Endometrial microvascular endothelial cells (primary cell): ENCODE results near the gene FEN1. TPM values are rescaled to one million over a fixed set of nuclear protein-coding genes. Genes with fewer than 3 reads are reported as not detected.

Experiments
- in situ Hi-C: cut with HindIII; loops from 2 replicates; pipeline ENCODE4 v1.10.0; 2017; ENCODE audit warnings: low sequenced_read_pairs, low pct_unique_long_range_greater_than_20kb; ENCODE audit errors: inconsistent ontology term
- total RNA-seq: library from RNA; depleted of rRNA; stranded (reverse); fragments of >200 nt; gene quantifications from one replicate; pipeline ENCODE4 v1.2.3, GENCODE V29; 2015; ENCODE audit errors: inconsistent ontology term

FEN1 gene
- total RNA-seq, 1 donor from 2014 or later = 69.3 TPM

- in situ Hi-C loops = loop anchor here (25.0 kb wide), 1 partner anchor 303 kb away; no protein-coding TSS in a partner anchor
Measured at GRCh38 chr11:61783717-61784505, 8.8 kb upstream of the FEN1 start.

GRCh38 chr11:61784506-61784805, 8.3 kb upstream of the FEN1 start:
- in situ Hi-C loops = loop anchor here (25.0 kb wide), 1 partner anchor 303 kb away; no protein-coding TSS in a partner anchor

GRCh38 chr11:61785837-61786402, 6.8 kb upstream of the FEN1 start:
- in situ Hi-C loops = loop anchor here (25.0 kb wide), 1 partner anchor 301 kb away; no protein-coding TSS in a partner anchor

- in situ Hi-C loops = loop anchor here (25.0 kb wide), 1 partner anchor 299 kb away; no protein-coding TSS in a partner anchor
Measured at GRCh38 chr11:61787928-61788491, 4.7 kb upstream of the FEN1 start.

GRCh38 chr11:61791737-61792309, 888 bp upstream of the FEN1 start:
- in situ Hi-C loops = loop anchor here (25.0 kb wide), 1 partner anchor 295 kb away; no protein-coding TSS in a partner anchor

- in situ Hi-C loops = loop anchor here (25.0 kb wide), 1 partner anchor 294 kb away; no protein-coding TSS in a partner anchor
Measured at GRCh38 chr11:61793083-61793828, 545 bp downstream of the FEN1 start.

- in situ Hi-C loops = loop anchor here (25.0 kb wide), 1 partner anchor 293 kb away; no protein-coding TSS in a partner anchor
Measured at GRCh38 chr11:61793829-61794204, 1.1 kb downstream of the FEN1 start.

- in situ Hi-C loops = loop anchor here (25.0 kb wide), 1 partner anchor 293 kb away; no protein-coding TSS in a partner anchor
Measured at GRCh38 chr11:61794579-61794978, 1.9 kb downstream of the FEN1 start.

GRCh38 chr11:61795459-61795858, 2.7 kb downstream of the FEN1 start:
- in situ Hi-C loops = loop anchor here (25.0 kb wide), 1 partner anchor 292 kb away; no protein-coding TSS in a partner anchor

GRCh38 chr11:61795876-61796526, 3.3 kb downstream of the FEN1 start:
- in situ Hi-C loops = loop anchor here (25.0 kb wide), 1 partner anchor 291 kb away; no protein-coding TSS in a partner anchor

- in situ Hi-C loops = loop anchor here (25.0 kb wide), 1 partner anchor 290 kb away; no protein-coding TSS in a partner anchor
Measured at GRCh38 chr11:61797263-61797944, 4.7 kb downstream of the FEN1 start.

GRCh38 chr11:61799665-61800284, 7.1 kb downstream of the FEN1 start:
- in situ Hi-C loops = loop anchor here (25.0 kb wide), 1 partner anchor 288 kb away; no protein-coding TSS in a partner anchor

- in situ Hi-C loops = no loop called here
Measured at GRCh38 chr11:61800331-61801281, 7.9 kb downstream of the FEN1 start.

GRCh38 chr11:61802605-61803004, 9.9 kb downstream of the FEN1 start:
- in situ Hi-C loops = no loop called here

- in situ Hi-C loops = no loop called here
Measured at GRCh38 chr11:61803889-61804647, 11.4 kb downstream of the FEN1 start.
